ENCODE measurements around the gene ZNF385B.

Gene ZNF385B

GRCh38 chr2:179882851-179883806 lies 21.7 kb upstream of the ZNF385B start:
- H3K9me3 ChIP-seq (ENCODE audit: control insufficient read depth, low read length) = no peaks in the 10 kb centered on the region
- H3K4me3 ChIP-seq (ENCODE audit: low read length) = no peak overlapping the region
- H3K36me3 ChIP-seq (ENCODE audit: control insufficient read depth, insufficient read depth, low read length, severe bottlenecking) = no peaks in the 10 kb centered on the region
- no peak overlapping the region for H3K9ac ChIP-seq (ENCODE audit: low read length)
- no peak for DNase-seq (ENCODE audit: low read depth)
- H3K4me1 ChIP-seq (ENCODE audit: control insufficient read depth, insufficient read depth, low read length) = peaks cover 6% of the 10 kb centered on the region
- H3K27me3 ChIP-seq (replicated peaks; ENCODE audit: control insufficient read depth, insufficient read depth, low read length) = no peaks in the 10 kb centered on the region

GRCh38 chr2:179877601-179878364 lies 16.4 kb upstream of the ZNF385B start:
- Histone ChIP-seq H3K4me3 (ENCODE audit: low read length) (no peak overlapping the region), H3K36me3 (ENCODE audit: control insufficient read depth, insufficient read depth, low read length, severe bottlenecking) (no peaks in the 10 kb centered on the region), H3K4me1 (ENCODE audit: control insufficient read depth, insufficient read depth, low read length) (peaks cover 22% of the 10 kb centered on the region), H3K27me3 (replicated peaks; ENCODE audit: control insufficient read depth, insufficient read depth, low read length) (no peaks in the 10 kb centered on the region), H3K9me3 (ENCODE audit: control insufficient read depth, low read length) (no peaks in the 10 kb centered on the region), H3K9ac (ENCODE audit: low read length) (no peak overlapping the region)
- DNase-seq (ENCODE audit: low read depth) = peak; percentile 10

GRCh38 chr2:179876266-179876665 lies 14.9 kb upstream of the ZNF385B start:
- no peak for DNase-seq (ENCODE audit: low read depth)
- Histone ChIP-seq H3K4me1 (ENCODE audit: control insufficient read depth, insufficient read depth, low read length) (peaks cover 22% of the 10 kb centered on the region), H3K9me3 (ENCODE audit: control insufficient read depth, low read length) (no peaks in the 10 kb centered on the region), H3K27me3 (replicated peaks; ENCODE audit: control insufficient read depth, insufficient read depth, low read length) (peaks cover 3% of the 10 kb centered on the region), H3K9ac (ENCODE audit: low read length) (no peak overlapping the region), H3K4me3 (ENCODE audit: low read length) (no peak overlapping the region), H3K36me3 (ENCODE audit: control insufficient read depth, insufficient read depth, low read length, severe bottlenecking) (no peaks in the 10 kb centered on the region)

- DNase-seq (ENCODE audit: low read depth) = no peak
- Histone ChIP-seq H3K27me3 (replicated peaks; ENCODE audit: control insufficient read depth, insufficient read depth, low read length) (peaks cover 3% of the 10 kb centered on the region), H3K36me3 (ENCODE audit: control insufficient read depth, insufficient read depth, low read length, severe bottlenecking) (no peaks in the 10 kb centered on the region), H3K4me1 (ENCODE audit: control insufficient read depth, insufficient read depth, low read length) (peaks cover 22% of the 10 kb centered on the region), H3K9me3 (ENCODE audit: control insufficient read depth, low read length) (no peaks in the 10 kb centered on the region), H3K4me3 (ENCODE audit: low read length) (no peak overlapping the region), H3K9ac (ENCODE audit: low read length) (no peak overlapping the region)
Observed at GRCh38 chr2:179875864-179876263, 14.5 kb upstream of the ZNF385B start.

GRCh38 chr2:179862898-179863458 lies 1.6 kb upstream of the ZNF385B start:
- H3K4me3 ChIP-seq (ENCODE audit: low read length) = no peak overlapping the region
- peaks cover 15% of the 10 kb centered on the region for H3K27me3 ChIP-seq (replicated peaks; ENCODE audit: control insufficient read depth, insufficient read depth, low read length)
- H3K9ac ChIP-seq (ENCODE audit: low read length) = no peak overlapping the region
- DNase-seq (ENCODE audit: low read depth) = no peak
- peaks cover 3% of the 10 kb centered on the region for H3K4me1 ChIP-seq (ENCODE audit: control insufficient read depth, insufficient read depth, low read length)
- H3K9me3 ChIP-seq (ENCODE audit: control insufficient read depth, low read length) = no peaks in the 10 kb centered on the region
- no peaks in the 10 kb centered on the region for H3K36me3 ChIP-seq (ENCODE audit: control insufficient read depth, insufficient read depth, low read length, severe bottlenecking)

GRCh38 chr2:179861027-179861415 lies 391 bp downstream of the ZNF385B start:
- peak; percentile 51 for DNase-seq (ENCODE audit: low read depth)
- Histone ChIP-seq H3K4me1 (ENCODE audit: control insufficient read depth, insufficient read depth, low read length) (peaks cover 3% of the 10 kb centered on the region), H3K27me3 (replicated peaks; ENCODE audit: control insufficient read depth, insufficient read depth, low read length) (peaks cover 15% of the 10 kb centered on the region), H3K9me3 (ENCODE audit: control insufficient read depth, low read length) (no peaks in the 10 kb centered on the region), H3K36me3 (ENCODE audit: control insufficient read depth, insufficient read depth, low read length, severe bottlenecking) (no peaks in the 10 kb centered on the region), H3K4me3 (ENCODE audit: low read length) (peak overlapping the region; percentile 83), H3K9ac (ENCODE audit: low read length) (no peak overlapping the region)

- Histone ChIP-seq H3K4me1 (ENCODE audit: control insufficient read depth, insufficient read depth, low read length) (peaks cover 3% of the 10 kb centered on the region), H3K4me3 (ENCODE audit: low read length) (peak overlapping the region; percentile 83), H3K9ac (ENCODE audit: low read length) (no peak overlapping the region), H3K27me3 (replicated peaks; ENCODE audit: control insufficient read depth, insufficient read depth, low read length) (peaks cover 15% of the 10 kb centered on the region), H3K36me3 (ENCODE audit: control insufficient read depth, insufficient read depth, low read length, severe bottlenecking) (no peaks in the 10 kb centered on the region), H3K9me3 (ENCODE audit: control insufficient read depth, low read length) (no peaks in the 10 kb centered on the region)
- DNase-seq (ENCODE audit: low read depth) = no peak
Observed at GRCh38 chr2:179860255-179861026, 971 bp downstream of the ZNF385B start.

GRCh38 chr2:179859523-179859922 lies 1.9 kb downstream of the ZNF385B start:
- DNase-seq (ENCODE audit: low read depth) = no peak
- H3K27me3 ChIP-seq (replicated peaks; ENCODE audit: control insufficient read depth, insufficient read depth, low read length) = peaks cover 15% of the 10 kb centered on the region
- no peaks in the 10 kb centered on the region for H3K36me3 ChIP-seq (ENCODE audit: control insufficient read depth, insufficient read depth, low read length, severe bottlenecking)
- H3K9ac ChIP-seq (ENCODE audit: low read length) = no peak overlapping the region
- peaks cover 3% of the 10 kb centered on the region for H3K4me1 ChIP-seq (ENCODE audit: control insufficient read depth, insufficient read depth, low read length)
- H3K9me3 ChIP-seq (ENCODE audit: control insufficient read depth, low read length) = no peaks in the 10 kb centered on the region
- H3K4me3 ChIP-seq (ENCODE audit: low read length) = no peak overlapping the region

GRCh38 chr2:179857236-179857635 lies 4.2 kb downstream of the ZNF385B start:
- Histone ChIP-seq H3K36me3 (ENCODE audit: control insufficient read depth, insufficient read depth, low read length, severe bottlenecking) (no peaks in the 10 kb centered on the region), H3K9me3 (ENCODE audit: control insufficient read depth, low read length) (no peaks in the 10 kb centered on the region), H3K4me3 (ENCODE audit: low read length) (no peak overlapping the region), H3K27me3 (replicated peaks; ENCODE audit: control insufficient read depth, insufficient read depth, low read length) (peaks cover 8% of the 10 kb centered on the region), H3K9ac (ENCODE audit: low read length) (no peak overlapping the region), H3K4me1 (ENCODE audit: control insufficient read depth, insufficient read depth, low read length) (peaks cover 3% of the 10 kb centered on the region)
- DNase-seq (ENCODE audit: low read depth) = no peak

- Histone ChIP-seq H3K4me3 (ENCODE audit: low read length) (no peak overlapping the region), H3K4me1 (ENCODE audit: control insufficient read depth, insufficient read depth, low read length) (peaks cover 3% of the 10 kb centered on the region), H3K9me3 (ENCODE audit: control insufficient read depth, low read length) (no peaks in the 10 kb centered on the region), H3K27me3 (replicated peaks; ENCODE audit: control insufficient read depth, insufficient read depth, low read length) (peaks cover 3% of the 10 kb centered on the region), H3K9ac (ENCODE audit: low read length) (no peak overlapping the region), H3K36me3 (ENCODE audit: control insufficient read depth, insufficient read depth, low read length, severe bottlenecking) (no peaks in the 10 kb centered on the region)
- no peak for DNase-seq (ENCODE audit: low read depth)
Observed at GRCh38 chr2:179856205-179856604, 5.2 kb downstream of the ZNF385B start.

All from adipocyte (in vitro differentiated cells).